ENCODE results near the gene PROSER3.

- TF ChIP-seq POLR2A (IDR thresholded peaks at IDR 0.05) = peak in 1 of 2 donors; percentile 49
- TF ChIP-seq, protein P1, sequence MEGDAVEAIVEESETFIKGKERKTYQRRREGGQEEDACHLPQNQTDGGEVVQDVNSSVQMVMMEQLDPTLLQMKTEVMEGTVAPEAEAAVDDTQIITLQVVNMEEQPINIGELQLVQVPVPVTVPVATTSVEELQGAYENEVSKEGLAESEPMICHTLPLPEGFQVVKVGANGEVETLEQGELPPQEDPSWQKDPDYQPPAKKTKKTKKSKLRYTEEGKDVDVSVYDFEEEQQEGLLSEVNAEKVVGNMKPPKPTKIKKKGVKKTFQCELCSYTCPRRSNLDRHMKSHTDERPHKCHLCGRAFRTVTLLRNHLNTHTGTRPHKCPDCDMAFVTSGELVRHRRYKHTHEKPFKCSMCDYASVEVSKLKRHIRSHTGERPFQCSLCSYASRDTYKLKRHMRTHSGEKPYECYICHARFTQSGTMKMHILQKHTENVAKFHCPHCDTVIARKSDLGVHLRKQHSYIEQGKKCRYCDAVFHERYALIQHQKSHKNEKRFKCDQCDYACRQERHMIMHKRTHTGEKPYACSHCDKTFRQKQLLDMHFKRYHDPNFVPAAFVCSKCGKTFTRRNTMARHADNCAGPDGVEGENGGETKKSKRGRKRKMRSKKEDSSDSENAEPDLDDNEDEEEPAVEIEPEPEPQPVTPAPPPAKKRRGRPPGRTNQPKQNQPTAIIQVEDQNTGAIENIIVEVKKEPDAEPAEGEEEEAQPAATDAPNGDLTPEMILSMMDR (IDR thresholded peaks at IDR 0.05) = peak in 1 of 6 experiments; percentile 14
These were observed 12.5 kb upstream of the PROSER3 start, which contains the start of the genes PSENEN and U2AF1L4 for GRCh38 chr19:35745328-35746086.
